Psoas muscle (tissue), 8 donors: ENCODE measurements around the gene GRIP2. TPM values are rescaled to one million over a fixed set of nuclear protein-coding genes. Genes with fewer than 3 reads are reported as not detected.
A peak's percentile ranks its signal among the peaks of the same experiment; 100 is the strongest.

Experiments used
- ATAC-seq, 4 donors: fragments of 200-7000 bp; cut with Tn5 transposase; one replicate each; pipeline ENCODE4 v1.9.1; 2020; ENCODE audit warnings: moderate library complexity in 3 of 4, mild to moderate bottlenecking in 2 of 4
- DNase-seq, 2 donors: peaks; one replicate each; pipeline ENCODE4 v3.0.0-alpha.2; 2020
- H3K27ac ChIP-seq: fragments of 200-600 bp; one replicate; pipeline ENCODE4 v1.8.0; 2022
- H3K27me3 ChIP-seq, 3 donors: fragments of 200-600 bp in 1 of 3; one replicate each; pipeline versions ENCODE4 v1.6.1 to v1.8.0; 2013 to 2022; ENCODE audit warnings: low read length in 2 of 3, mild to moderate bottlenecking in 2 of 3, moderate library complexity in 1 of 3; ENCODE audit not compliant: insufficient read depth in 3 of 3
- H3K36me3 ChIP-seq, 2 donors: fragments of 200-600 bp in 1 of 2; one replicate each; pipeline versions ENCODE4 v1.6.1 to v1.8.0; 2013 to 2022; ENCODE audit warnings: low read depth in 1 of 2, mild to moderate bottlenecking in 1 of 2, moderate library complexity in 1 of 2; ENCODE audit not compliant: insufficient read depth in 1 of 2
- H3K4me1 ChIP-seq: fragments of 200-600 bp; one replicate; pipeline ENCODE4 v1.8.0; 2022
- H3K4me3 ChIP-seq: fragments of 200-600 bp; one replicate; pipeline ENCODE4 v1.8.0; 2022; ENCODE audit warnings: mild to moderate bottlenecking
- H3K9me3 ChIP-seq: fragments of 200-600 bp; one replicate; pipeline ENCODE4 v1.8.0; 2022
- CTCF ChIP-seq: fragments of 200-600 bp; IDR thresholded peaks from one replicate; pipeline ENCODE4 v1.8.0; 2022; ENCODE audit warnings: antibody characterized with exemption
- WGBS, 3 donors: extraction: QIAGEN DNeasy Blood & Tissue Kit; methylation state at CpG; one replicate each; pipeline versions ENCODE4 v1.1.6 to v1.1.7; 2013; 5-methylcytosine and 5-hydroxymethylcytosine counted together
- intact Hi-C, 2 donors: fragments of 100-400 bp; cut with DNase I; formaldehyde crosslinking; loops; one replicate each; pipeline versions ENCODE4 v1.11.0 to v1.14.2; 2022
- polyA plus RNA-seq, 3 donors: library from polyadenylated mRNA; stranded (reverse); fragments of 200-250 nt; gene quantifications; one replicate each; pipeline ENCODE4 v1.2.3, GENCODE V29; 2013
- total RNA-seq, 4 donors: library from RNA; stranded (reverse); fragmentation: NEBNext Ultra II Directional in 2 of 4; extraction: Animal tissue kit (Norgen Biotek cat#: 25700) in 2 of 4; gene quantifications; one replicate each; pipeline versions ENCODE4 v1.2.1 to v1.2.4, GENCODE V29; 2021 to 2023
- donor health status: healthy with polysubstance abuse.
- donor health status: DM: no; HTN: no; CAD: no; lungs with moderate emphysema.
- donor health status: Bipolar disorder and iron deficiency.
- donor health status: healthy.
- donor health status: DM: yes; HTN: yes; CAD: no.
- donor health status: DM: no; HTN: no; CAD: no.
- donor health status: DM: no; HTN: no; CAD: no.
- donor health status: DM: yes; HTN: yes; CAD: no.

GRIP2 gene
- total and polyA plus RNA-seq, 7 donors, result 2.2 to 37.4 (median 24.9) TPM

GRCh38 chr3:14569474-14570000 is 29.4 kb upstream of the GRIP2 start:
- Histone ChIP-seq H3K27ac (no peak overlapping the region), H3K4me3 (no peak overlapping the region), H3K9me3 (no peaks in the 10 kb centered on the region), H3K4me1 (no peaks in the 10 kb centered on the region), H3K36me3 (no peaks in the 10 kb centered on the region), H3K27me3 (peaks cover 0 to 9% (median 0%) of the 10 kb centered on the region in 3 donors)
- TF ChIP-seq CTCF, result no peak
- intact Hi-C loops, result no loop called here
- 77 to 83% (median 82%) methylated on average over 11 of the region's 11 CpGs for WGBS, 3 donors
- DNase-seq (no peak), ATAC-seq (no peak)

GRCh38 chr3:14568269-14568668 is 28.1 kb upstream of the GRIP2 start:
- intact Hi-C loops, result no loop called here
- TF ChIP-seq CTCF, result no peak
- no peak for DNase-seq
- no peaks in the 10 kb centered on the region for H3K9me3 ChIP-seq
- no peak overlapping the region for H3K4me3 ChIP-seq
- WGBS, 3 donors, result 92 to 94% (median 93%) methylated on average over 7 of the region's 7 CpGs
- ATAC-seq, result no peak
- no peaks in the 10 kb centered on the region for H3K4me1 ChIP-seq
- no peaks in the 10 kb centered on the region for H3K27me3 ChIP-seq
- H3K36me3 ChIP-seq, result no peaks in the 10 kb centered on the region
- H3K27ac ChIP-seq, result no peak overlapping the region

- intact Hi-C loops, result no loop called here
Observed at GRCh38 chr3:14566812-14567211, 26.7 kb upstream of the GRIP2 start.

GRCh38 chr3:14565868-14566588 is 25.9 kb upstream of the GRIP2 start:
- H3K4me3 ChIP-seq, result no peak overlapping the region
- no peak overlapping the region for H3K27ac ChIP-seq
- ATAC-seq (peak in 3 of 4 donors; percentile 32 to 62 (median 55)), DNase-seq (no peak)
- no peak for TF ChIP-seq CTCF
- intact Hi-C loops, result no loop called here
- H3K9me3 ChIP-seq, result no peaks in the 10 kb centered on the region
- H3K27me3 ChIP-seq, result peaks cover 0 to 3% (median 1%) of the 10 kb centered on the region in 3 donors
- H3K36me3 ChIP-seq, result no peaks in the 10 kb centered on the region
- 73 to 77% (median 76%) methylated on average over 10 of the region's 10 CpGs for WGBS, 3 donors
- no peaks in the 10 kb centered on the region for H3K4me1 ChIP-seq

More at GRCh38 chr3:14566812-14567211, 26.7 kb upstream of the GRIP2 start:
- Histone ChIP-seq H3K4me3 (no peak overlapping the region), H3K4me1 (no peaks in the 10 kb centered on the region), H3K27me3 (peaks cover 0 to 1% (median 0%) of the 10 kb centered on the region in 3 donors), H3K27ac (no peak overlapping the region), H3K36me3 (no peaks in the 10 kb centered on the region), H3K9me3 (no peaks in the 10 kb centered on the region)
- no peak for DNase-seq
- WGBS, 3 donors, result 63 to 69% (median 69%) methylated on average over 2 of the region's 2 CpGs
- ATAC-seq, result no peak
- TF ChIP-seq CTCF, result no peak
